Neural progenitor cell (in vitro differentiated cells): ENCODE results near the gene PLEKHG2. TPM values are rescaled to one million over a fixed set of nuclear protein-coding genes. Genes with fewer than 3 reads are reported as not detected.

ENCODE experiments used
- DNase-seq: peaks from one replicate; pipeline ENCODE4 v3.0.0-alpha.2; 2016; ENCODE audit warnings: low spot score
- H2AFZ ChIP-seq: fragments of 200-600 bp; sonication (generic); replicated peaks from 2 replicates; pipeline ENCODE4 v1.6.1; 2016; ENCODE audit warnings: antibody characterized with exemption
- H3F3A ChIP-seq: fragments of 200-600 bp; sonication (generic); 2 replicates; pipeline ENCODE4 v1.6.1; 2016; ENCODE audit warnings: antibody characterized with exemption, low read depth
- H3K27ac ChIP-seq: fragments of 200-600 bp; sonication (generic); 2 replicates; pipeline ENCODE4 v1.5.1; 2016; ENCODE audit warnings: mild to moderate bottlenecking
- H3K27me3 ChIP-seq: fragments of 200-600 bp; sonication (generic); 2 replicates; pipeline ENCODE4 v1.6.1; 2016; ENCODE audit warnings: mild to moderate bottlenecking, moderate library complexity
- H3K36me3 ChIP-seq: fragments of 200-600 bp; sonication (generic); 2 replicates; pipeline ENCODE4 v1.5.1; 2016
- H3K4me1 ChIP-seq: fragments of 200-600 bp; sonication (generic); 2 replicates; pipeline ENCODE4 v1.6.1; 2016; ENCODE audit warnings: mixed run types
- H3K4me2 ChIP-seq: fragments of 200-600 bp; sonication (generic); 2 replicates; pipeline ENCODE4 v1.6.1; 2016
- H3K4me3 ChIP-seq: fragments of 200-600 bp; sonication (generic); 2 replicates; pipeline ENCODE4 v1.5.1; 2016
- H3K79me2 ChIP-seq: fragments of 200-600 bp; sonication (generic); 2 replicates; pipeline ENCODE4 v1.6.1; 2016; ENCODE audit warnings: low read depth
- H3K9ac ChIP-seq: fragments of 200-600 bp; sonication (generic); 2 replicates; pipeline ENCODE4 v1.6.1; 2016
- H3K9me3 ChIP-seq: fragments of 200-600 bp; sonication (generic); 2 replicates; pipeline ENCODE4 v1.5.1; 2016; ENCODE audit warnings: low read depth
- H4K20me1 ChIP-seq: fragments of 200-600 bp; sonication (generic); 2 replicates; pipeline ENCODE4 v1.6.1; 2016; ENCODE audit warnings: low read depth
- H3K27ac Mint-ChIP-seq: 3 replicates; pipeline ENCODE4 v1.8.0; 2021; ENCODE audit warnings: mixed read lengths
- H3K27me3 Mint-ChIP-seq: 2 replicates; pipeline ENCODE4 v1.8.0; 2022; ENCODE audit warnings: low read depth, mild to moderate bottlenecking, inconsistent platforms, moderate library complexity, mixed read lengths; ENCODE audit not compliant: insufficient read depth
- H3K36me3 Mint-ChIP-seq: 3 replicates; pipeline ENCODE4 v1.8.0; 2021; ENCODE audit warnings: mixed read lengths
- H3K4me1 Mint-ChIP-seq: 3 replicates; pipeline ENCODE4 v1.8.0; 2021; ENCODE audit warnings: mixed read lengths
- H3K4me3 Mint-ChIP-seq: 3 replicates; pipeline ENCODE4 v1.8.0; 2021; ENCODE audit warnings: mild to moderate bottlenecking, moderate library complexity, mixed read lengths
- H3K9me3 Mint-ChIP-seq: 3 replicates; pipeline ENCODE4 v1.8.0; 2020; ENCODE audit warnings: mixed read lengths
- CTCF ChIP-seq: fragments of 200-600 bp; sonication (generic); IDR thresholded peaks from 2 replicates; pipeline ENCODE4 v1.5.1; 2017; ENCODE audit warnings: antibody characterized with exemption, mild to moderate bottlenecking
- EZH2 ChIP-seq: fragments of 200-600 bp; sonication (generic); IDR thresholded peaks from 2 replicates; pipeline ENCODE4 v1.6.1; 2017; ENCODE audit warnings: antibody characterized with exemption, mild to moderate bottlenecking, moderate library complexity
- EZH2phosphoT487 ChIP-seq: fragments of 200-600 bp; sonication (generic); IDR thresholded peaks from 2 replicates; pipeline ENCODE4 v1.6.1; 2017; ENCODE audit warnings: antibody characterized with exemption
- microRNA-seq: library from miRNA; unstranded; fragments of <30 nt; microRNA quantifications from one replicate; pipeline ENCODE4, GENCODE V29; 2016
- small RNA-seq: library from RNA; depleted of rRNA; stranded (forward); fragments of <200 nt; gene quantifications from one replicate; pipeline ENCODE3, GENCODE V24; 2015
- total RNA-seq: library from RNA; depleted of rRNA; stranded (reverse); fragments of >200 nt; gene quantifications from 2 replicates; pipeline ENCODE4 v1.2.3, GENCODE V29; 2015; ENCODE audit warnings: low replicate concordance

The PLEKHG2 gene
- total RNA-seq, 1 donor from 2014 or later, result 10.7 TPM

GRCh38 chr19:39474139-39474620, 61.7 kb downstream of the PLEKHG2 start:
- peaks cover 12% of the 10 kb centered on the region for H3F3A ChIP-seq
- no peaks in the 10 kb centered on the region for H3K9me3 Mint-ChIP-seq
- H3K4me3 Mint-ChIP-seq, result no peak overlapping the region
- no peak overlapping the region for H2AFZ ChIP-seq
- H3K27me3 ChIP-seq, result no peaks in the 10 kb centered on the region
- no peak overlapping the region for H3K4me3 ChIP-seq
- H3K27ac Mint-ChIP-seq, result no peak overlapping the region
- H3K4me2 ChIP-seq, result no peak overlapping the region
- H3K36me3 ChIP-seq, result no peaks in the 10 kb centered on the region
- no peaks in the 10 kb centered on the region for H3K9me3 ChIP-seq
- H3K9ac ChIP-seq, result no peak overlapping the region
- DNase-seq, result peak; percentile 77
- no peak overlapping the region for H3K27ac ChIP-seq
- no peaks in the 10 kb centered on the region for H4K20me1 ChIP-seq
- TF ChIP-seq CTCF, result peak; percentile 91
- no peak for TF ChIP-seq EZH2phosphoT487
- TF ChIP-seq EZH2, result no peak
- H3K36me3 Mint-ChIP-seq, result peaks cover 30% of the 10 kb centered on the region
- no peaks in the 10 kb centered on the region for H3K4me1 ChIP-seq
- no peaks in the 10 kb centered on the region for H3K4me1 Mint-ChIP-seq
- no peaks in the 10 kb centered on the region for H3K79me2 ChIP-seq
- peaks cover 4% of the 10 kb centered on the region for H3K27me3 Mint-ChIP-seq

- Histone ChIP-seq H3K9me3 (no peaks in the 10 kb centered on the region), H3K4me1 (peaks cover 10% of the 10 kb centered on the region), H2AFZ (no peak overlapping the region), H3K27ac (no peak overlapping the region), H3K4me3 (no peak overlapping the region), H3K4me2 (no peak overlapping the region), H3K79me2 (peaks cover under 1% of the 10 kb centered on the region), H3F3A (peaks cover 25% of the 10 kb centered on the region), H4K20me1 (no peaks in the 10 kb centered on the region), H3K27me3 (no peaks in the 10 kb centered on the region), H3K9ac (no peak overlapping the region), H3K36me3 (no peaks in the 10 kb centered on the region)
- Mint-ChIP-seq H3K4me1 (peaks cover 12% of the 10 kb centered on the region), H3K9me3 (no peaks in the 10 kb centered on the region), H3K27ac (no peak overlapping the region), H3K4me3 (no peak overlapping the region), H3K36me3 (peaks cover 21% of the 10 kb centered on the region), H3K27me3 (peaks cover 4% of the 10 kb centered on the region)
- no peak for TF ChIP-seq EZH2
- TF ChIP-seq CTCF, result no peak
- DNase-seq, result no peak
These were observed 63.3 kb downstream of the PLEKHG2 start for GRCh38 chr19:39475748-39476147.

Small RNA genes lying within 50 kb of the gene (microRNA-seq; reads per million reads assigned to microRNA genes)
- gene MIR4530, result not detected

Small RNA genes lying within 50 kb of the gene (small RNA-seq; reads per million reads assigned to genes)
- gene MIR4530, result not detected
- gene RN7SL566P, result not detected

Other genes starting within 250 kb of the PLEKHG2 start
- 1.0 and 1.9 TPM in 2 replicates for gene NCCRP1, start 215.7 kb upstream of the PLEKHG2 start, total RNA-seq
- gene SYCN, start 208.4 kb upstream of the PLEKHG2 start, total RNA-seq, result not detected in 2 replicates
- gene IFNL3, start 167.7 kb upstream of the PLEKHG2 start, total RNA-seq, result not detected in 2 replicates
- not detected in 2 replicates for gene IFNL4, start 163.8 kb upstream of the PLEKHG2 start, total RNA-seq
- not detected in 2 replicates for gene IFNL2, start 144.3 kb upstream of the PLEKHG2 start, total RNA-seq
- not detected in 2 replicates for gene IFNL1, start 116.3 kb upstream of the PLEKHG2 start, total RNA-seq
- gene LRFN1, start 91.8 kb upstream of the PLEKHG2 start, total RNA-seq, result 0.17 and 4.3 TPM in 2 replicates
- gene GMFG, start 76.6 kb upstream of the PLEKHG2 start, total RNA-seq, result 0.43 TPM in 1 of 2 replicates, not detected in the other
- 32.8 and 105 TPM in 2 replicates for gene SAMD4B, start 70.2 kb upstream of the PLEKHG2 start, total RNA-seq
- gene PAF1, start 21.6 kb upstream of the PLEKHG2 start, total RNA-seq, result 15.6 and 29.1 TPM in 2 replicates
- gene MED29, start 21.3 kb upstream of the PLEKHG2 start, total RNA-seq, result 27.0 and 28.2 TPM in 2 replicates
- gene ZFP36, start 5.8 kb upstream of the PLEKHG2 start, total RNA-seq, result 1.2 TPM in 1 of 2 replicates, not detected in the other
- 94.8 and 268 TPM in 2 replicates for gene RPS16, start 23.3 kb downstream of the PLEKHG2 start, total RNA-seq
- 48.5 and 84.3 TPM in 2 replicates for gene SUPT5H, start 32.9 kb downstream of the PLEKHG2 start, total RNA-seq
- 39.9 and 79.3 TPM in 2 replicates for gene TIMM50, start 68.2 kb downstream of the PLEKHG2 start, total RNA-seq
- 0.37 and 2.8 TPM in 2 replicates for gene DLL3, start 86.3 kb downstream of the PLEKHG2 start, total RNA-seq
- gene SELENOV, start 102.5 kb downstream of the PLEKHG2 start, total RNA-seq, result 0.73 and 6.2 TPM in 2 replicates
- 10.1 and 11.1 TPM in 2 replicates for gene EID2B, start 120.2 kb downstream of the PLEKHG2 start, total RNA-seq
- gene EID2, start 127.5 kb downstream of the PLEKHG2 start, total RNA-seq, result 20.0 and 23.5 TPM in 2 replicates
- not detected in 2 replicates for gene LGALS13, start 189.9 kb downstream of the PLEKHG2 start, total RNA-seq
- not detected in 2 replicates for gene LGALS16, start 243.2 kb downstream of the PLEKHG2 start, total RNA-seq